HuH-7 (cell line): ENCODE measurements around the gene PCDH17.

Source experiments
- DNase-seq: peaks from one replicate; pipeline ENCODE4 v3.0.0; 2011; ENCODE audit warnings: low spot score

Gene PCDH17

GRCh38 chr13:57734306-57734705 lies 102.8 kb downstream of the PCDH17 start:
- no peak for DNase-seq

- no peak for DNase-seq
Measured at GRCh38 chr13:57739089-57739488, 107.5 kb downstream of the PCDH17 start.

GRCh38 chr13:57739543-57740190 lies 108.1 kb downstream of the PCDH17 start:
- DNase-seq, result no peak

- DNase-seq, result no peak
Measured at GRCh38 chr13:57740719-57741118, 109.2 kb downstream of the PCDH17 start.

- no peak for DNase-seq
Measured at GRCh38 chr13:57748096-57748495, 116.6 kb downstream of the PCDH17 start.

- DNase-seq, result no peak
Measured at GRCh38 chr13:57760951-57761350, 129.4 kb downstream of the PCDH17 start.

- no peak for DNase-seq
Measured at GRCh38 chr13:57763689-57764088, 132.1 kb downstream of the PCDH17 start.
